ENCODE results near the gene ATOH8. TPM values are rescaled to one million over a fixed set of nuclear protein-coding genes. Genes with fewer than 3 reads are reported as not detected.

Gene ATOH8
- total and polyA plus RNA-seq, 2 donors (not counting 3 experiments of a cell fraction or from before 2014, with no cell fraction given) = 10.3 to 12.8 TPM

DNA sequence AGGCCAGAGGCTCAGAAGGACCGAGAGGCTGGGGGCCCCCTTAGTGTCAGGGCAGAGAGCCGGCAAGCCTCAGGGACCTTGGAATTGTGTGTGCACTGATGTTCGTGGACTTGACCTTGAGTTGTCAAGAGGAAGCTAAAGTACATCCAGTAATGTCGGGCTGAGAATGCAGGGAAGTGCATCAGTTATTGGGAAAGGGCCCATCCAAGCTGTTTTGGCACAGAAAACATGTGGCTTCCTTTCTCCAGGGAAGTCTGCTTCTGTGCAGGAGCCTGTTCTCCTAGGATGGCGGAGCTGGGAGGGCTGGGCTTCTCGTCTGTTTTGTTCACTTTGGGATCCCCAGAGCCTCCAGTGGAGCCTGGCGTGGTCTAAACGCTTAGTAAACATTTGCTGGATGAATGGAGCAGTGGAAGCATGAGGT lies 23.7 kb downstream of the ATOH8 start:
- no peaks in the 10 kb centered on the region for H3K79me2 ChIP-seq (ENCODE audit: control insufficient read depth, insufficient read depth, low read length)
- intact Hi-C loops (cut with micrococcal nuclease) = no loop called here

More for the DNA sequence above, 23.7 kb downstream of the ATOH8 start:
- peaks cover 19% of the 10 kb centered on the region for H3K4me1 ChIP-seq (ENCODE audit: control insufficient read depth, extremely low read depth, insufficient read depth, low read length)
- ChIA-PET POLR2A (no interaction called here), CTCF (interaction anchor here (0.8 to 1.9 kb wide), 7 partner anchors 9 to 42 kb away, joined by 3 to 7 read pairs (median 6); no protein-coding TSS in a partner anchor)
- no peak overlapping the region for H3K27ac ChIP-seq (ENCODE audit: insufficient read depth, low read depth, low read length)
- no peak overlapping the region for H3K9ac ChIP-seq (replicated peaks; ENCODE audit: extremely low read depth, insufficient read depth, low read length)
- no peak overlapping the region for H3K4me3 ChIP-seq (replicated peaks in 1 of 3; ENCODE audit: insufficient read depth in 1 of 3, low read depth in 1 of 3, low read length in 3 of 3)
- no peaks in the 10 kb centered on the region for H4K20me1 ChIP-seq (replicated peaks; ENCODE audit: control insufficient read depth, extremely low read depth, insufficient read depth, low read length)
- peaks cover 0 to 2% of the 10 kb centered on the region in 2 experiments for H3K36me3 ChIP-seq (ENCODE audit: control insufficient read depth in 2 of 2, extremely low read depth in 1 of 2, insufficient read depth in 2 of 2, low read length in 2 of 2)
- FAIRE-seq (peak; percentile 73), DNase-seq (ENCODE audit: low read depth, low spot score) (peak; percentile 41)
- BruUV-seq (replicated peaks) = no TSS peak
- no peak overlapping the region for H2AFZ ChIP-seq (ENCODE audit: low read depth, low read length)
- dilution Hi-C loops (cut with MboI; ENCODE audit: extremely low pct_ligation_motif_present, low sequenced_read_pairs) = no loop called here
- no peak overlapping the region for H3K4me2 ChIP-seq (ENCODE audit: insufficient read depth, low read length)
- no peaks in the 10 kb centered on the region for H3K9me1 ChIP-seq (replicated peaks; ENCODE audit: control insufficient read depth, extremely low read depth, insufficient read depth, low read length)
- H3K9me3 ChIP-seq (replicated peaks; ENCODE audit: control insufficient read depth, insufficient read depth, low read length) = no peaks in the 10 kb centered on the region
- H3K27me3 ChIP-seq (ENCODE audit: control insufficient read depth in 2 of 2, insufficient read depth in 2 of 2, low read length in 2 of 2) = no peaks in the 10 kb centered on the region
- TF ChIP-seq, protein P1, sequence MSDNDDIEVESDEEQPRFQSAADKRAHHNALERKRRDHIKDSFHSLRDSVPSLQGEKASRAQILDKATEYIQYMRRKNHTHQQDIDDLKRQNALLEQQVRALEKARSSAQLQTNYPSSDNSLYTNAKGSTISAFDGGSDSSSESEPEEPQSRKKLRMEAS (IDR thresholded peaks at IDR 0.05; ENCODE audit: insufficient read depth, insufficient read length) = no peak
- TF ChIP-seq, protein P2, sequence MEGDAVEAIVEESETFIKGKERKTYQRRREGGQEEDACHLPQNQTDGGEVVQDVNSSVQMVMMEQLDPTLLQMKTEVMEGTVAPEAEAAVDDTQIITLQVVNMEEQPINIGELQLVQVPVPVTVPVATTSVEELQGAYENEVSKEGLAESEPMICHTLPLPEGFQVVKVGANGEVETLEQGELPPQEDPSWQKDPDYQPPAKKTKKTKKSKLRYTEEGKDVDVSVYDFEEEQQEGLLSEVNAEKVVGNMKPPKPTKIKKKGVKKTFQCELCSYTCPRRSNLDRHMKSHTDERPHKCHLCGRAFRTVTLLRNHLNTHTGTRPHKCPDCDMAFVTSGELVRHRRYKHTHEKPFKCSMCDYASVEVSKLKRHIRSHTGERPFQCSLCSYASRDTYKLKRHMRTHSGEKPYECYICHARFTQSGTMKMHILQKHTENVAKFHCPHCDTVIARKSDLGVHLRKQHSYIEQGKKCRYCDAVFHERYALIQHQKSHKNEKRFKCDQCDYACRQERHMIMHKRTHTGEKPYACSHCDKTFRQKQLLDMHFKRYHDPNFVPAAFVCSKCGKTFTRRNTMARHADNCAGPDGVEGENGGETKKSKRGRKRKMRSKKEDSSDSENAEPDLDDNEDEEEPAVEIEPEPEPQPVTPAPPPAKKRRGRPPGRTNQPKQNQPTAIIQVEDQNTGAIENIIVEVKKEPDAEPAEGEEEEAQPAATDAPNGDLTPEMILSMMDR (IDR thresholded peaks at IDR 0.05; ENCODE audit: extremely low read depth in 1 of 2, insufficient read depth in 1 of 2, low read depth in 1 of 2, low read length in 2 of 2) = no peak
- no peak for TF ChIP-seq EZH2 (IDR thresholded peaks at IDR 0.05; ENCODE audit: borderline replicate concordance, low read depth, low read length, severe bottlenecking)
- TF ChIP-seq POLR2AphosphoS5 (IDR thresholded peaks at IDR 0.05; ENCODE audit: insufficient read depth, low read depth, low read length) = no peak
- TF ChIP-seq FOS (IDR thresholded peaks at IDR 0.05; ENCODE audit: borderline replicate concordance, insufficient read depth, low read length) = no peak
- no peak for TF ChIP-seq JUN (IDR thresholded peaks at IDR 0.05; ENCODE audit: borderline replicate concordance, insufficient read depth, insufficient read length, low read depth)
- no peak for TF ChIP-seq MYC (IDR thresholded peaks at IDR 0.05; ENCODE audit: low read depth, low read length)
- TF ChIP-seq GATA2 (IDR thresholded peaks at IDR 0.05; ENCODE audit: insufficient read depth, insufficient read length, low read depth, low read length) = no peak
- no peak for TF ChIP-seq POLR2A (IDR thresholded peaks at IDR 0.05; ENCODE audit: low read depth, low read length)

Data from endothelial cell of umbilical vein (primary cell).